Spleen (tissue), 7 donors: Measurements from ENCODE around the gene FOXP1.

ENCODE experiments used
- CTCF ChIP-seq, 11 experiments: fragments of 200-600 bp in 7 of 11; fragments of 450-650 bp in 4 of 11; sonication (generic) in 4 of 11; IDR thresholded peaks in 8 of 11; conservative IDR thresholded peaks in 3 of 11; 1 replicate in 7 of 11; 2 replicates in 4 of 11; pipeline versions ENCODE4 v1.4.0 to v1.8.0; 2016 to 2021; ENCODE audit warnings: antibody characterized with exemption in 11 of 11, inconsistent platforms in 4 of 11, mild to moderate bottlenecking in 1 of 11
- POLR2A ChIP-seq, 3 donors: fragments of 450-650 bp; IDR thresholded peaks; one replicate each; pipeline ENCODE4 v1.5.1; 2017; ENCODE audit warnings: antibody characterized with exemption in 3 of 3, mild to moderate bottlenecking in 1 of 3
- POLR2AphosphoS5 ChIP-seq, 3 donors: sonication (generic); formaldehyde crosslinking; IDR thresholded peaks; one replicate each; pipeline ENCODE4 v1.5.1; 2017; ENCODE audit warnings: antibody characterized with exemption in 3 of 3
- donor health status: DM: no; HTN: no; CAD: no; lungs with moderate emphysema.
- donor health status: DM: no; HTN: no; CAD: no.
- donor health status: DM: no; HTN: no; CAD: no.

DNA sequence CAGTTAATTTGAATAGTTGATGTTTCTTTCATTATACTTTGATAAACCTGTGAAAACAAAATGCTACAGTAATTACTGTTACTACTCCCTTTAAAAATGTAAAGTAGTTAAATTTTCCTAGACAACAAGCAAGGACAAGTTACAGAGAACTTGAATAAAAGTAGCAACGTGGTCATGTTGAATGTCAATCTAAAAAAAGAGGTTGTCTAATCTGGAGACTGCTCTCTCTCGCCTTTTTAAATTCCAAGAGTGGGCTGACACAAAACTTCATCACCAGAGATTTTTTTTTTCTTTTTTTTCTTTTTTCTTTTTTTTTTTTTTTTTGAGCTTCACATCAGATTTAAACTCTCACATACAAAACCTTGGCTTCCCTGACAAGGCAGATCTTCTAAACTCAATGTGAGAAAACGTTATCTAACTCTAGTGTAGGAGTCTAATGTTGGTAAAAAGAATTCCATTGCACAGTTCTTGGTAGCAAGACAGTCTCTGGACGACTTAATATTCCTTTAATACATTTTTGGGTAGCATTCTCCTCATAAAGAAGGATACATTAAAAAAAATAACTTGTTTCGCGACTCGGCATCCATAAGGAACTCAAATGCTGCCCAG, 4.1 kb downstream of the FOXP1 start:
- TF ChIP-seq CTCF (IDR thresholded peaks at IDR 0.05 in 8 of 11, conservative IDR thresholded peaks at IDR 0.05 in 3 of 11) (no peak), POLR2AphosphoS5 (IDR thresholded peaks at IDR 0.05) (no peak), POLR2A (IDR thresholded peaks at IDR 0.05) (no peak)
